Neuron (in vitro differentiated cells): Measurements from ENCODE around the gene GPATCH2L.

Experiments used
- H2AFZ ChIP-seq: one replicate; pipeline ENCODE4 v1.6.1; 2013; ENCODE audit warnings: low read depth, mild to moderate bottlenecking, inconsistent platforms, low read length, moderate library complexity
- H3K27me3 ChIP-seq: one replicate; pipeline ENCODE4 v1.6.1; 2013; ENCODE audit warnings: low read length; ENCODE audit not compliant: insufficient read depth
- H3K36me3 ChIP-seq: one replicate; pipeline ENCODE4 v1.6.1; 2013; ENCODE audit warnings: low read length; ENCODE audit not compliant: insufficient read depth
- H3K4me1 ChIP-seq: one replicate; pipeline ENCODE4 v1.6.1; 2013; ENCODE audit warnings: low read length; ENCODE audit not compliant: insufficient read depth
- H3K4me3 ChIP-seq: 2 replicates; pipeline ENCODE4 v1.5.1; 2013; ENCODE audit warnings: mild to moderate bottlenecking, low read length, moderate library complexity
- H3K9me3 ChIP-seq: one replicate; pipeline ENCODE4 v1.6.1; 2013; ENCODE audit warnings: low read length

GPATCH2L gene

DNA sequence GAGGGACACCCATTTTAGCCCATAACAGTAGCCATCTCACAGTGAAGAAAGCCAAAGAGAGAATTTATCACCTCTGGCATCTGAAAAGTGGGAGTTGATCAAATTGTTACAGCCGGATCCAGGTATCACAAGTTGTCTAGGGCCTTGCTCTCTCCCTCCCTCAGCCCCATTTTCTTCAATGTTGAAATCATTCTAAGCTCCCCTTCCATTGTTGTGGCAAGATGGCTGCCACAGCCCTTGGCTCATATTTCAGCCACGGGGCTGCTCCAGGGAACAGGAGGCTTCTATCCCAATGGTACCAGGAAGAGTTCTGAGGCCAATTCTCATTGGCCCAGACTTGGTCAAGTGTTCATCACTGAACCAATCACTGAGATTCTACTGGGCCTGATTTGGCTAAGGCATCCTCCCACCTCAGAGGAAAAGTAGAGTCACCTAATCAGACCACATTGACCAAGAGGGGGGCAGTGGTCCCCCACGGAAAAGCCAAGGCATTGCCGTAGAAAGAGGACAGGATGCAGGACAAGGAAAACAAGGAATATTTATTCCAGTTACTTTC is 106.2 kb downstream of the GPATCH2L start:
- Histone ChIP-seq H3K4me3 (no peak overlapping the region), H2AFZ (no peak overlapping the region), H3K4me1 (no peaks in the 10 kb centered on the region), H3K9me3 (no peaks in the 10 kb centered on the region), H3K36me3 (no peaks in the 10 kb centered on the region), H3K27me3 (no peaks in the 10 kb centered on the region)

DNA sequence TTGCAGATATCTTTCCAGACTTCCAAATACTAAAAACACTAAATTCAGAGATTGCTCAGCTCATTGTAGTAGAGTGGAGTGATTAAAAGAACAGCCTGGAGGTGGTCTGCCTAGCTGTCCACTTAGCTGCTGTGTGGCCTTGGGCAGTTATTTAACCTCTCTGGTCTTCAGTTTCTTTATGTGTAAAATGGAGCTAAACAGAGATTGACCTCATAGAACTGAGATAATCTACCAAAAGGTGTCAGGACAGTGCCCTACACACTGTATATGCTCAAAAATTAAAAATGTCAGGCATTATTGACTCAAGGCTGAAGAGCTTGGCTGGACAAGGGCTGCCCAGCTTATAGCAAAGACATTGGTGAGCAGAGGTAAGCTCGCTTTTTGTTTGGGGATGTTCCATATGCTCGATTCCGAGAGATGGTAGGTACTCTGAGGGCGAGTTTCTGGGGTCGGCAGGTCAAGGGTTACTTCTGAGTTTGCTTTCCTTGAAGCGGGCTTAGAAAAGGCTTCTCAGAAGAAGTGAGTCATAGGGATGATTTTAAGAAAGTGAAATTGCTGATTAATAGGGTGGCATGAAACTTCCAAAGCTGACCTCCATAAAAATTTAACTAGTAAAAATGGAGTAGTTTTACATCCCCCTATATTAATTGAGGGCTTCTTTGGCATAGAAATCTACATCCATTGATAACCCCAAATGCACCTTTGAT is 107.5 kb downstream of the GPATCH2L start:
- no peaks in the 10 kb centered on the region for H3K4me1 ChIP-seq
- H3K9me3 ChIP-seq = no peaks in the 10 kb centered on the region
- no peak overlapping the region for H2AFZ ChIP-seq
- H3K27me3 ChIP-seq = no peaks in the 10 kb centered on the region
- no peaks in the 10 kb centered on the region for H3K36me3 ChIP-seq
- H3K4me3 ChIP-seq = no peak overlapping the region

DNA sequence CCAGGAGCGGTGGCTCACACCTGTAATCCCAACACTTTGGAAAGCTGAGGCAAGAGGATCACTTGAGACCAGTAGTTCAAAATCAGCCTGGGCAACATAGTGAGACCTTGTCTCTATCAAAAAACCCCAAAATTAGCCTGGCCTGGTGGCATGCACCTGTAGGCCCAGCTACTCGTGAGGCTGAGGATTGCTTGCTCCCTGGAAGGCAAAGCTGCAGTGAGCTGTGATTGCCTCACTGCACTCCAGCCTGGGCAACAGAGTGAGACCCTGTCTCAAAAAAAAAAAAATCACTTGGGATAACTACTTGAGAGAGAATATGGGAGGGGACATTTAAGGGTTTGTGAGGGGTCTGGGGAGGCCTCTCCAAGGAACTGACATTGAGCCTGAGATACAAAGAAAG is 109.0 kb downstream of the GPATCH2L start:
- H3K36me3 ChIP-seq = no peaks in the 10 kb centered on the region
- H3K27me3 ChIP-seq = no peaks in the 10 kb centered on the region
- no peak overlapping the region for H2AFZ ChIP-seq
- no peaks in the 10 kb centered on the region for H3K9me3 ChIP-seq
- no peak overlapping the region for H3K4me3 ChIP-seq
- no peaks in the 10 kb centered on the region for H3K4me1 ChIP-seq

DNA sequence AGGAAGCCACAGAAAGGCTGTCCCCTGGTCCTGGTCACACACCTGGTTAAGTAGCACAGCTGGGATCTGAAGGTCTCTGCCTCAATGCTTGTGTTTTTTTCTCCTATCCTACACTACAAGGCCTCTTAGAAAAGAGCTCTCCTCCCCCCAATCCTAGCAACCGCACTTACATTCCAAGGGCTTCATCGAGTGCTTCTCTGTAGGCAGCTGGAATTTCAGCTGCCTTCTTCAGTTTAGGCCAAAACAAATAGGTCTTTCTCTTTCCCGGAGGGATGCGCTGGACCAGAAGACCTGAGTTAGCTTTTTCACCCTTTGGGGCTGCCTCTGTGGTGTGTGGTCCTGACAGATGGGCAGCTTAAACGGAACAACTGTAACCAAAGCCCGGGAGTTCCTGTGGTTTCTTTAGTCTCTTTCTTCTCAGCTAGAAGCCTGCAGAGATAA is 109.7 kb downstream of the GPATCH2L start:
- Histone ChIP-seq H3K4me3 (no peak overlapping the region), H3K4me1 (no peaks in the 10 kb centered on the region), H3K9me3 (no peaks in the 10 kb centered on the region), H2AFZ (no peak overlapping the region), H3K27me3 (no peaks in the 10 kb centered on the region), H3K36me3 (no peaks in the 10 kb centered on the region)

DNA sequence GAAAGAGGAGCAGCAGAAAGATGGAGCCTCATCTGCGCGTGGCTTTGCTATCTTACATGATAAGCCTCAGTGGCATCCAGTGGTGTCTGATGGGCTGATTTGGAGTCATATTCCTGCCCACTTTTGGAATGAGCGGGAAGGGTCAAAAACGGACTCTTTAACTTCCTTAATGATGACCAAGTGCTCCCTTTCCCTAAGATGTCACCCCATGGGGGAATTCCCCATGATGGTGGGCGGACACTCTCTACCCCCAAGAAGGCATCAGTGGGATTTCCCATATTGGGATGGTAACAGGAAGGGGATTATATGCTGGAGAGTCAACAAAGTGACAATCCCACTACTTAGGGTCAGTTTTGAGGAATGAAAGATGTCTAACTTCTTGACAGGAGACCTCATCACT is 110.9 kb downstream of the GPATCH2L start:
- Histone ChIP-seq H3K9me3 (no peaks in the 10 kb centered on the region), H3K36me3 (no peaks in the 10 kb centered on the region), H3K4me3 (no peak overlapping the region), H3K4me1 (no peaks in the 10 kb centered on the region), H3K27me3 (no peaks in the 10 kb centered on the region), H2AFZ (no peak overlapping the region)
